ENCODE results near the gene PADI6. TPM values are rescaled to one million over a fixed set of nuclear protein-coding genes. Genes with fewer than 3 reads are reported as not detected.

PADI6 gene
- total RNA-seq, 1 experiment from 2014 or later = not detected

GRCh38 chr1:17355898-17356297 lies 16.1 kb upstream of the PADI6 start:
- H3K36me3 Mint-ChIP-seq (ENCODE audit: insufficient read depth, unreplicated experiment) = peaks cover 4% of the 10 kb centered on the region
- CTCF ChIA-PET = interaction anchor here (0.6 to 1.2 kb wide), 2 partner anchors 20 to 33 kb away, joined by 3 to 6 read pairs; no protein-coding TSS in a partner anchor
- TF ChIP-seq CTCF (IDR thresholded peaks at IDR 0.05; ENCODE audit: unreplicated experiment) = no peak

GRCh38 chr1:17356387-17357026 lies 15.5 kb upstream of the PADI6 start:
- peaks cover 4% of the 10 kb centered on the region for H3K36me3 Mint-ChIP-seq (ENCODE audit: insufficient read depth, unreplicated experiment)
- DNase-seq (ENCODE audit: unreplicated experiment) = no peak
- TF ChIP-seq CTCF (IDR thresholded peaks at IDR 0.05; ENCODE audit: unreplicated experiment) = no peak
- no peaks in the 10 kb centered on the region for H3K9me3 Mint-ChIP-seq (ENCODE audit: unreplicated experiment)
- no TSS peak for BruUV-seq (replicated peaks)
- H3K4me3 Mint-ChIP-seq (ENCODE audit: unreplicated experiment) = no peak overlapping the region
- no peak overlapping the region for H3K27ac Mint-ChIP-seq (ENCODE audit: low read depth, unreplicated experiment)
- ChIA-PET CTCF (interaction anchor here (0.6 to 1.2 kb wide), 3 partner anchors 21 to 296 kb away, joined by 3 to 6 read pairs (median 3); no protein-coding TSS in a partner anchor), POLR2A (interaction anchor here (0.6 kb wide), 1 partner anchor 309 kb away, joined by 3 read pairs; no protein-coding TSS in a partner anchor)
- no peaks in the 10 kb centered on the region for H3K27me3 Mint-ChIP-seq (ENCODE audit: insufficient read depth, unreplicated experiment)
- intact Hi-C loops (cut with micrococcal nuclease) = no loop called here
- peaks cover 6% of the 10 kb centered on the region for H3K4me1 Mint-ChIP-seq (ENCODE audit: insufficient read depth, unreplicated experiment)

More at GRCh38 chr1:17355898-17356297, 16.1 kb upstream of the PADI6 start:
- POLR2A ChIA-PET = interaction anchor here (0.6 to 0.7 kb wide), 2 partner anchors 26 to 308 kb away, joined by 3 read pairs; no protein-coding TSS in a partner anchor
- no peak overlapping the region for H3K4me3 Mint-ChIP-seq (ENCODE audit: unreplicated experiment)
- no peak for DNase-seq (ENCODE audit: unreplicated experiment)
- no TSS peak for BruUV-seq (replicated peaks)
- H3K27me3 Mint-ChIP-seq (ENCODE audit: insufficient read depth, unreplicated experiment) = no peaks in the 10 kb centered on the region
- peaks cover 6% of the 10 kb centered on the region for H3K4me1 Mint-ChIP-seq (ENCODE audit: insufficient read depth, unreplicated experiment)
- intact Hi-C loops (cut with micrococcal nuclease) = no loop called here
- no peaks in the 10 kb centered on the region for H3K9me3 Mint-ChIP-seq (ENCODE audit: unreplicated experiment)
- H3K27ac Mint-ChIP-seq (ENCODE audit: low read depth, unreplicated experiment) = no peak overlapping the region

DNA sequence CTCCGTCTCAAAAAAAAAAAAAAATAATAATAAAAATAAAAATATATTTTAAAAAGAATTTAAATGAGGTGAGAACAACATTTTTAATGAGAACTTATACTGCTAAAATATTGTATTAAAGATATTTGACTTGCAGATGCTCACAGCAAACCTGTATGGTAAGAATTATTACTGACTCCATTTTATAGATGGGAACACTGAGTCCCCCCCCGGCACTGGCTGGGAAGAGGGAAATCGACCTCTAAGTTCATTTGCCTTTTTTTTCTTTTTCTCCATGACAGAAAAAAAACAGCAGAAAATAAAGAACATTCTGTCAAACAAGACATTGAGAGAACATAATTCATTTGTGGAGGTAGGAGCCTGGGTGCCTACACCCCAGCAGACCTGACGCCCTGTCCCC lies 13.4 kb upstream of the PADI6 start:
- H3K4me1 Mint-ChIP-seq (ENCODE audit: insufficient read depth, unreplicated experiment) = no peaks in the 10 kb centered on the region
- ChIA-PET CTCF (no interaction called here), POLR2A (no interaction called here)
- peaks cover 4% of the 10 kb centered on the region for H3K36me3 Mint-ChIP-seq (ENCODE audit: insufficient read depth, unreplicated experiment)
- H3K27ac Mint-ChIP-seq (ENCODE audit: low read depth, unreplicated experiment) = no peak overlapping the region
- no peak for TF ChIP-seq CTCF (IDR thresholded peaks at IDR 0.05; ENCODE audit: unreplicated experiment)
- intact Hi-C loops (cut with micrococcal nuclease) = no loop called here
- H3K4me3 Mint-ChIP-seq (ENCODE audit: unreplicated experiment) = no peak overlapping the region
- DNase-seq (ENCODE audit: unreplicated experiment) = no peak
- no peaks in the 10 kb centered on the region for H3K9me3 Mint-ChIP-seq (ENCODE audit: unreplicated experiment)
- H3K27me3 Mint-ChIP-seq (ENCODE audit: insufficient read depth, unreplicated experiment) = no peaks in the 10 kb centered on the region
- BruUV-seq (replicated peaks) = no TSS peak

DNA sequence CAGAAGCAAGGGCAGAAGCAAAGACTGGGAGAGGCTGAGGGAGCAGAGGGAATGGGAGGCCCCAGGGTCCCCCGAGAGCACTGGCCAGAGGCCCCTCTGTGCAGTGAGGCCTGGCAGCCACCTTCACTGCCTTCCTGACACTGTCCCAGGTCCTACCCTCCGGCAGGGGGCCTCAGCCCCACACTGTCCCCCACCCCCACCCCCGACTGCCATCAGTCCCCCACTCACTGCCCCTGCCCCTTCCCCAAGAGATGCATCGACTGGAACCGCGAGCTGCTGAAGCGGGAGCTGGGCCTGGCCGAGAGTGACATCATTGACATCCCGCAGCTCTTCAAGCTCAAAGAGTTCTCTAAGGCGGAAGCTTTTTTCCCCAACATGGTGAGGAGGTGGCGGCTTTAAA lies 13.0 kb upstream of the PADI6 start:
- Mint-ChIP-seq H3K4me3 (ENCODE audit: unreplicated experiment) (no peak overlapping the region), H3K4me1 (ENCODE audit: insufficient read depth, unreplicated experiment) (no peaks in the 10 kb centered on the region), H3K36me3 (ENCODE audit: insufficient read depth, unreplicated experiment) (peaks cover 4% of the 10 kb centered on the region), H3K9me3 (ENCODE audit: unreplicated experiment) (no peaks in the 10 kb centered on the region), H3K27ac (ENCODE audit: low read depth, unreplicated experiment) (no peak overlapping the region), H3K27me3 (ENCODE audit: insufficient read depth, unreplicated experiment) (no peaks in the 10 kb centered on the region)
- no peak for TF ChIP-seq CTCF (IDR thresholded peaks at IDR 0.05; ENCODE audit: unreplicated experiment)
- no peak for DNase-seq (ENCODE audit: unreplicated experiment)
- BruUV-seq (replicated peaks) = no TSS peak
- intact Hi-C loops (cut with micrococcal nuclease) = no loop called here
- ChIA-PET CTCF (interaction anchor here (0.6 kb wide), 1 partner anchor 143 kb away, joined by 3 read pairs; no protein-coding TSS in a partner anchor), POLR2A (no interaction called here)
